Lung microvascular endothelial cell (primary cell): Measurements from ENCODE around the gene ROR1. TPM values are rescaled to one million over a fixed set of nuclear protein-coding genes. Genes with fewer than 3 reads are reported as not detected.
"Not testable (repeated sequence)": the region's sequence is repeated elsewhere in the genome, so short reads cannot be mapped to it uniquely, and the experiment has no call there.

ENCODE experiments used
- DNase-seq, 2 donors: peaks; one replicate each; pipeline versions ENCODE4 v3.0.0 to v3.0.0-alpha.2; 2010; ENCODE audit warnings: low read depth in 2 of 2
- total RNA-seq: library from RNA; depleted of rRNA; stranded (reverse); fragments of >200 nt; gene quantifications from 2 replicates; pipeline ENCODE4 v1.2.1, GENCODE V29; 2014

Gene ROR1
- total RNA-seq, 1 donor from 2014 or later: under 0.01 TPM

GRCh38 chr1:64212031-64212430, 438.2 kb downstream of the ROR1 start:
- DNase-seq: no peak

DNA sequence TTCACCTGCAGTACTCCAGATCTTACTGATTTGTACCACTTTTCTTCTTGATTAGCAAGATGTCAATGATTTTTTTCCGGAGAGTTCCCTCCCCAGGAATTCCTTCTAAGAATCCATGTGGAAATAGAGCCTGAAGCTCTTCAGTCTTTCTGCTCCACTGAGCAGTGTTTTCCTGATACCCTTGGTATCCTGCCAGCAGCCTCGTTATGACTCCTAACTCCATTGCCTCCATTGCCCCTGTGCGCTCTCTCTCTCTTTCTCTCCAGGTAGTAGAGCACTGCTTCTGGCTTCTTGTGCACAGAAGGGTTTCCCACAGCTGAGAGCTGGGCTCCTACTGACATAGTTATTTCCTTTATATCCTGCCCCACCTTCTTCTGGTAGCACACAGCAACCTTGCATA, 441.8 kb downstream of the ROR1 start:
- DNase-seq: no peak

DNA sequence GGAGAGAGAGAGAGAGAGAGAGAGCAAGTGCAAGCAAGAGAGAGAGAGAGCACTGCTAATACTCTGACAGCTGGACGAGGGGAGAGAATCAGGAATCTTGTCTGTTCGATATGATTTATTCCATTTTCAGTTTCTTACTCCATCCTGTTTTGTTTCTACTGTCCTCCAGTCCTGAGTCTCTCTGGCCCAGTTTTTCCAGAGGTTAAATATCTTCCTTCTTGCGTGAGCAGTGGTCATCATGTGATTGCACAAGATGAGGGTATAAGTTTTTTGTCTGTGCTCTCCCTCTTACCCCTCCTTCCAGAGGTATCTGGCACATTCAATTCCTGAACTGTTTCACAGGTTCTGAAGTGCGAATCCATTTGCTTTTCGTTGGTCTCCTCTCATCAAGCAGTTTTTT, 446.4 kb downstream of the ROR1 start:
- DNase-seq: no peak

DNA sequence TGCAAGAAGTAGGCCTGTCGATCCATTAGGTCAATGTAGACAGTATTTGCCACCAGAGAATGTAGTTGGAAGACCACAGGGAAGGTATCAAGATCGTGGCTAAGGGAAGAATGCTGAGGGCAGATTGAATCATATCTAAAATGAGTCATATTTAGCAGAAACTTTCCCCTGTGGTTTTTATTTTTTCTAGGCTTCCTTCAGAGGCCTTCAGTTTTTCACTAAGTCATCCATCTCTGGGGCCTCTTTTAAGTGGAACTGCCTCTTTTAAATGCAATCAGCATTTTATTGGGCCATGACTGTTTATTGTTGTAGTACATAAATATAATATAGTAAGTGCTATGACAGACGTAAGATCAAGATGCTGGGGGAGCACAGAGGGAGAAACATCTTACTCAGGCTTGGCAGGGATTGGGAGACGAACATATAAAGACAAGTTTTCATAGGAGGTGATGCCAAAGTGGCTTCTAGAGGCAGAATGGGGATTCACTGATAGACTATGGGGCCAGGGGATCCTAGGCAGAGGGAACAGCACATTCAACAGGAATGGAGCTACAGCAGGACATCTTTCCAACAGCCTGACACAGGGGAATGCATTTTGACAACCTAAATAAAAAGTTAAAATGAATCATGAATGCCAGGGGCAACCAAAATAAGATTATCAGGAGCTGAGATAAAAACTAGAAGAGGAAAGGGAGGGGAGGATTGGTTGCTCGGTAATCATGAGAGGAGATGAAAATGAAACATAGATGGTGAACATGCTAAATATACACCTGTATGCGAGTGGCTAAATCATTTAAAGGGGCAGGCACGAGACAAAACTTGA, 449.7 kb downstream of the ROR1 start:
- DNase-seq: peak in 1 of 2 donors; percentile 50

- not testable (repeated sequence) for DNase-seq
These were observed 450.4 kb downstream of the ROR1 start for GRCh38 chr1:64224236-64224635.

DNA sequence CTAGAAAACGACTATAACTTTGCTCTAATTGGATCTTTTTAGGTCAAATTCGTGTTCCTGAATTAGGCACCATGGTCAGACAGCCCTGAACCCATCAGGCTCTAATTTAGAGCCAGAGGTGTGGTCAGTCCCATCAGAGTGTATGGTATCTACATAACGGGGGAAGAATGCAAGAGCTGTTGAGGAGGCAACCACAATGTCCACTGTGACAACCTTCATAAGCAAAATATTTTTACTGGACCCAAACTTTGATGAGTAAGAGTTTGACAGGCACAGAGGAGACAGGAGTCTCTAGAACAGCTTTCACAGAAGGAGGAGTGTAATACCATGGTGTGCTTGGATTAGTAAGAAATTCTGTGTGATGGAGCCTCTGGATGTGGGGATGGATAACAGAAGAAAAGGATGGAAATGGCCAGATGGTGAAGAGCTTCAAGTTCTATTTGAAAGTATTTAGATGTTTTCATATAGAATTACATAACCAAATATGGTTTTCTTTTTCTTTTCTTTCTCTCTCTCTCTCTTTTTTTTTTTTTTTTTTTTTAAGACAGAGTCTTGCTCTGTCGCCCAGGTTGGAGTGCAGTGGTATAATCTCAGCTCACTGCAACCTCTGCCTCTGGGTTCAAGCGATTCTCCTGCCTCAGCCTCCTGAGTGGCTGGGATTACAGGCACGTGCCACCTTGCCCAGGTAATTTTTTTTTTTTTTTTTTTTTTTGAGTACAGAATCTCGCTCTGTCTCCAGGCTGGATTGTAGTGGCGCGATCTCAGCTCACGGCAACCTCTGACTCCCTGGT, 454.5 kb downstream of the ROR1 start:
- no peak for DNase-seq

- no peak for DNase-seq
These were observed 455.5 kb downstream of the ROR1 start for GRCh38 chr1:64229307-64229706.

Other genes starting within 250 kb of the ROR1 start
- 28.8 and 36.1 TPM in 2 replicates for gene PGM1, start 180.6 kb upstream of the ROR1 start, total RNA-seq